ENCODE measurements around the gene ZBTB7C. TPM values are rescaled to one million over a fixed set of nuclear protein-coding genes. Genes with fewer than 3 reads are reported as not detected.

Gene ZBTB7C
- total and polyA plus RNA-seq, 2 of the 8 experiments (the other 6 are each of a cell fraction or from before 2014, with no cell fraction given), result 0.15 to 0.45 TPM

DNA sequence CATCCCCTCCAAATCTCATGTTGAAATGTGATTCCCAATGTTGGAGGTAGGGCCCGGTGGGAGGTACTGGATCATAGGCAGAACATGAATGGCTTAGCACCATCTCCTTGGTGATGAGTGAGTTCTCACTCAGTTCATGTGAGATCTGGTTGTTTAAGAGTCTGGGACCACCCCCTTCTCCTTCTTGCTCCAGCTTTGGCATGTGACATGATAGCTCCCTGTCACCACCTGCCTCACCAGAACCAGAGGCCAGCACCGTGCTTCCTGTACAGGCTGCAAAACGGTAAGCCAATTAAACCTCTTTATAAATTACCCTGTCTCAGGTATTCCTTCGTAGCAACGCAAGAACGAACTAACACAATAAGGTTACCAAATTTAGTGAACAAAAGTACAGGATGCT lies 95.4 kb downstream of the ZBTB7C start:
- Histone ChIP-seq H3K23ac (ENCODE audit: insufficient read length) (no peak overlapping the region), H2BK12ac (ENCODE audit: low read depth, low read length) (no peak overlapping the region), H3K79me2 (ENCODE audit: control insufficient read depth in 1 of 2, insufficient read depth in 2 of 2, low read length in 2 of 2) (no peaks in the 10 kb centered on the region), H2BK5ac (ENCODE audit: low read depth, low read length) (no peak overlapping the region), H3K4me2 (ENCODE audit: insufficient read depth in 1 of 2, low read depth in 2 of 2, low read length in 2 of 2) (no peak overlapping the region), H3K4me3 (ENCODE audit: extremely low read depth in 1 of 4, insufficient read depth in 2 of 4, low read depth in 3 of 4, low read length in 4 of 4) (no peak overlapping the region), H2AFZ (ENCODE audit: low read length) (no peak overlapping the region), H3K79me1 (ENCODE audit: low read depth, low read length) (no peaks in the 10 kb centered on the region), H3K23me2 (ENCODE audit: low read depth, low read length) (no peaks in the 10 kb centered on the region; the same call in 1 of the 2 replicates), H3K9ac (replicated peaks in 1 of 4; ENCODE audit: extremely low read depth in 1 of 4, low read depth in 3 of 4, low read length in 3 of 4) (no peak overlapping the region), H3K27me3 (replicated peaks in 1 of 4; ENCODE audit: control insufficient read depth in 3 of 4, extremely low read depth in 1 of 4, insufficient read depth in 3 of 4, low read length in 3 of 4) (no peaks in the 10 kb centered on the region), H4K20me1 (replicated peaks in 1 of 2; ENCODE audit: control insufficient read depth in 1 of 2, insufficient read depth in 2 of 2, low read length in 2 of 2) (peaks cover 0 to 1% of the 10 kb centered on the region in 2 experiments), H3K4ac (replicated peaks; ENCODE audit: insufficient read length, low read depth, low read length) (no peak overlapping the region), H2BK120ac (replicated peaks; ENCODE audit: low read depth, low read length) (no peak overlapping the region), H4K5ac (ENCODE audit: insufficient read length, low read depth, low read length) (no peak overlapping the region), H4K8ac (ENCODE audit: extremely low read depth, insufficient read depth, low read length) (no peak overlapping the region), H2BK20ac (ENCODE audit: low read length) (no peak overlapping the region), H2AK5ac (ENCODE audit: low read depth, low read length) (no peak overlapping the region), H2BK15ac (ENCODE audit: low read length) (no peak overlapping the region), H3K9me3 (ENCODE audit: insufficient read depth in 2 of 2, low read depth in 1 of 2, low read length in 1 of 2) (no peaks in the 10 kb centered on the region), H3K27ac (ENCODE audit: low read depth, low read length) (no peak overlapping the region), H3K14ac (ENCODE audit: insufficient read length) (no peak overlapping the region), H3K18ac (ENCODE audit: extremely low read depth, low read length) (no peak overlapping the region), H3K4me1 (replicated peaks in 1 of 4; ENCODE audit: control insufficient read depth in 3 of 4, insufficient read depth in 4 of 4, low read length in 3 of 4) (peaks cover 0 to 10% (median 7%) of the 10 kb centered on the region in 4 experiments; a peak in 5 of 7 replicates), H3K36me3 (ENCODE audit: control insufficient read depth in 2 of 4, insufficient read depth in 4 of 4, low read length in 3 of 4) (no peaks in the 10 kb centered on the region), H3K56ac (replicated peaks; ENCODE audit: insufficient read length, low read depth, low read length) (no peak overlapping the region), H4K91ac (replicated peaks; ENCODE audit: insufficient read length, low read length) (no peak overlapping the region)
- FAIRE-seq (no peak), DNase-seq (ENCODE audit: low read depth in 1 of 2, low spot score in 2 of 2) (no peak)
- CTCF ChIA-PET (ENCODE audit: partially characterized antibody), result interaction anchor here (0.7 to 2.4 kb wide), 6 partner anchors 15 to 132 kb away, joined by 3 to 10 read pairs (median 6); no protein-coding TSS in a partner anchor
- POLR2A ChIA-PET (ENCODE audit: partially characterized antibody), result interaction anchor here (1.5 kb wide), 1 partner anchor 12 kb away, joined by 4 read pairs; no protein-coding TSS in a partner anchor
- WGBS, 2 experiments (ENCODE audit: extremely low coverage in 1 of 2, insufficient coverage in 1 of 2, insufficient read length in 1 of 2, insufficient replicate concordance in 2 of 2, low coverage in 1 of 2, low lambda C conversion rate in 2 of 2, missing lambda C conversion rate in 1 of 2), result 89% methylated on average over 6 of the region's 6 CpGs; no CpG with 5 or more reads in 1 of the 2 experiments
- TF ChIP-seq GABPA (IDR thresholded peaks at IDR 0.05; ENCODE audit: borderline replicate concordance, insufficient read depth, low read length) (no peak), HDAC6 (IDR thresholded peaks at IDR 0.05; ENCODE audit: low read depth, low read length) (no peak), TCF12 (IDR thresholded peaks at IDR 0.05; ENCODE audit: low read depth, low read length) (no peak), ZNF274 (IDR thresholded peaks at IDR 0.05; ENCODE audit: borderline replicate concordance, extremely low read depth, low read length) (no peak), RFX5 (IDR thresholded peaks at IDR 0.05; ENCODE audit: borderline replicate concordance, low read depth, low read length) (no peak), SAP30 (IDR thresholded peaks at IDR 0.05; ENCODE audit: insufficient read depth, insufficient replicate concordance, low read length) (no peak), HDAC2 (IDR thresholded peaks at IDR 0.05; ENCODE audit: borderline replicate concordance in 1 of 2, low read depth in 2 of 2, low read length in 2 of 2) (no peak), KDM1A (IDR thresholded peaks at IDR 0.05; ENCODE audit: borderline replicate concordance, low read length) (no peak), TEAD4 (IDR thresholded peaks at IDR 0.05; ENCODE audit: low read depth, low read length) (no peak), EGR1 (IDR thresholded peaks at IDR 0.05; ENCODE audit: borderline replicate concordance, low read depth, low read length) (no peak), EZH2 (IDR thresholded peaks at IDR 0.05; ENCODE audit: low read depth, low read length, severe bottlenecking) (no peak), SRF (IDR thresholded peaks at IDR 0.05; ENCODE audit: low read depth, low read length) (no peak), SIRT6 (IDR thresholded peaks at IDR 0.05; ENCODE audit: low read length) (no peak)
- TF ChIP-seq, protein P1, sequence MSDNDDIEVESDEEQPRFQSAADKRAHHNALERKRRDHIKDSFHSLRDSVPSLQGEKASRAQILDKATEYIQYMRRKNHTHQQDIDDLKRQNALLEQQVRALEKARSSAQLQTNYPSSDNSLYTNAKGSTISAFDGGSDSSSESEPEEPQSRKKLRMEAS (IDR thresholded peaks at IDR 0.05), result no peak
